ENCODE data around the gene CCNF.

CCNF gene

DNA sequence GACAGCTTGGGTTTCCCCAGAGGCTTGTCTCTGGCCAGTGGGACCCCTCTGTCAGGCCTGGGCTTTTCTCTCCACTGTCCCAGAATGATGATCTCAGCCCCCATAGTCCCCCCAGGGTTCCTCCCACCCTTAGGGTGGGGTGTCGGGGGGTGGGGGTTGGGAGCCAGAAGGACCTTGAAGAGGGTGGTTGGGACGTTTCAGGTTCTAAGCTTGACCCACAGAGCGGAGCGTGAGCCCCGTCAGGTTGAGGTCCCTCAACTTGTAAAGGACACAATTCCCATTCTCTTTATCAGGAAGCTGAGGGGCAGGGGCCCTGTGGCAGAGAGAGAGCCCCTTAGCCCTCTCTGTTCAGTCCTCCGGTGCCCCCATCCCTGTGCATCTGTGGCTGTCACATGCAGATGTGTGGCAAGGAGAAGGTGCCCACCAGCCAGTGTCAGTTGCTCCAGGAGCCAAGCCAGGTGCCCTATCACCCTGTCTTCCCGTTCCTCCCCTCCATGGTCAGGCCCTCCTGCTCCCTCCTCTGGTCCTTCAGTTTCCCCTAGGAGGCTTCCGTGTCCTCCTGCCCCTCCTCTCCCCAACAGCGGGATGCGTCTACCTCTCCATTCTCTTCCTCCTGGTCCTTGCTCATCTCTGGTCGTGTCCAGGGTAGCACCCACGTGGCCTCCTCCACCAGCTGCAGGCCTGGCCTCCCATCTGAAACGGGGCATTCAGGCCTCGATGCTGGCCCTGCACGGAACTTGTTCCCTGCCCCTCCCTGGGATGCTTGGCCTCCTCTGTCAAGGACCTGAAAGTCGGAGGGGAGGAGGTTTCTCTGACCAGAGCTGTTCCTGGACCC lies 40.4 kb downstream of the CCNF start:
- H3K27me3 ChIP-seq (ENCODE audit: insufficient read depth, insufficient read length): peaks cover 18% of the 10 kb centered on the region
- TF ChIP-seq SUZ12 (IDR thresholded peaks at IDR 0.05; ENCODE audit: extremely low read depth, insufficient read depth, insufficient read length): no peak
- TF ChIP-seq ZNF274 (IDR thresholded peaks at IDR 0.05; ENCODE audit: low read depth, low read length): no peak
- TF ChIP-seq YY1 (IDR thresholded peaks at IDR 0.05; ENCODE audit: insufficient read depth, insufficient read length): no peak
- peaks cover 12% of the 10 kb centered on the region for H3K36me3 ChIP-seq (ENCODE audit: insufficient read depth, insufficient read length, low read length)
- H3K4me3 ChIP-seq (ENCODE audit: insufficient read length, low read depth): peak overlapping the region; percentile 29
- no peak for DNase-seq (ENCODE audit: low read depth, low spot score)
- no peaks in the 10 kb centered on the region for H3K9me3 ChIP-seq (ENCODE audit: insufficient read depth, low read length)
- H3K9ac ChIP-seq (ENCODE audit: insufficient read length, low read depth): peak overlapping the region; percentile 80
- peaks cover 44% of the 10 kb centered on the region for H3K4me1 ChIP-seq (ENCODE audit: insufficient read depth, insufficient read length)

GRCh38 chr16:2470234-2470601 lies 41.0 kb downstream of the CCNF start:
- Histone ChIP-seq H3K4me1 (ENCODE audit: insufficient read depth, insufficient read length) (peaks cover 42% of the 10 kb centered on the region), H3K4me3 (ENCODE audit: insufficient read length, low read depth) (no peak overlapping the region), H3K9ac (ENCODE audit: insufficient read length, low read depth) (peak overlapping the region; percentile 81), H3K27me3 (ENCODE audit: insufficient read depth, insufficient read length) (peaks cover 18% of the 10 kb centered on the region), H3K9me3 (ENCODE audit: insufficient read depth, low read length) (no peaks in the 10 kb centered on the region), H3K36me3 (ENCODE audit: insufficient read depth, insufficient read length, low read length) (peaks cover 10% of the 10 kb centered on the region)
- DNase-seq (ENCODE audit: low read depth, low spot score): no peak
- TF ChIP-seq YY1 (IDR thresholded peaks at IDR 0.05; ENCODE audit: insufficient read depth, insufficient read length) (no peak), ZNF274 (IDR thresholded peaks at IDR 0.05; ENCODE audit: low read depth, low read length) (no peak), SUZ12 (IDR thresholded peaks at IDR 0.05; ENCODE audit: extremely low read depth, insufficient read depth, insufficient read length) (no peak)

DNA sequence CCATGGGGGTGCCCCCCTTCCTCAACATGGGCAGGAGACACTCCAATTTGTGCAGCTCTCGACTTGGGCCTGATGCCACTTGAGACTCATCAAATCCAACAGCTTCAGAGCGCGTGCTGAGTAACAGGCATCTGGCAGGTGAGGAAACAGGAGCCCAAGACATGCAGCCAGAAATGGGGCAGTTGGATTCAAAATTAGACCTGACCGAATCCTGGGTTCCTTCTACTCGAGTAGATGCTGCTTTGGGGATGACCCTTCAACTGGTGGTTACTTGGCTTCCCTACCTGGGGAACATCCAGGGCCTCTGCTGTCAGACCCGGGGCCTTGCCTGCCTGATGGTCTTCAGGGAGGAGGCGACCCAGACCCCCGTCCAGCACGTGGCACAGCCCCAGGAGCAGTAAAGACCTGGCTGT lies 41.4 kb downstream of the CCNF start:
- Histone ChIP-seq H3K9ac (ENCODE audit: insufficient read length, low read depth) (peak overlapping the region; percentile 81), H3K27me3 (ENCODE audit: insufficient read depth, insufficient read length) (peaks cover 18% of the 10 kb centered on the region), H3K4me1 (ENCODE audit: insufficient read depth, insufficient read length) (peaks cover 43% of the 10 kb centered on the region)

GRCh38 chr16:2471016-2471652 lies 41.9 kb downstream of the CCNF start, which contains the start of gene NTN3:
NTN3 (plus strand) TSS chr16:2471297; CDS start chr16:2471702, 405 bp downstream.
- Histone ChIP-seq H3K9me3 (ENCODE audit: insufficient read depth, low read length) (no peaks in the 10 kb centered on the region), H3K9ac (ENCODE audit: insufficient read length, low read depth) (peak within 1 kb of the TSS; percentile 81), H3K36me3 (ENCODE audit: insufficient read depth, insufficient read length, low read length) (peaks cover under 1% of the 10 kb centered on the region), H3K4me3 (ENCODE audit: insufficient read length, low read depth) (peak within 1 kb of the TSS; percentile 37), H3K27me3 (ENCODE audit: insufficient read depth, insufficient read length) (peaks cover 24% of the 10 kb centered on the region), H3K4me1 (ENCODE audit: insufficient read depth, insufficient read length) (peaks cover 48% of the 10 kb centered on the region)
- TF ChIP-seq ZNF274 (IDR thresholded peaks at IDR 0.05; ENCODE audit: low read depth, low read length): no peak
- peak; percentile 36 for DNase-seq (ENCODE audit: low read depth, low spot score)

More for the DNA sequence above, 41.4 kb downstream of the CCNF start:
- peak overlapping the region; percentile 8 for H3K4me3 ChIP-seq (ENCODE audit: insufficient read length, low read depth)
- H3K9me3 ChIP-seq (ENCODE audit: insufficient read depth, low read length): no peaks in the 10 kb centered on the region
- TF ChIP-seq YY1 (IDR thresholded peaks at IDR 0.05; ENCODE audit: insufficient read depth, insufficient read length) (no peak), SUZ12 (IDR thresholded peaks at IDR 0.05; ENCODE audit: extremely low read depth, insufficient read depth, insufficient read length) (no peak), ZNF274 (IDR thresholded peaks at IDR 0.05; ENCODE audit: low read depth, low read length) (no peak)
- peaks cover 6% of the 10 kb centered on the region for H3K36me3 ChIP-seq (ENCODE audit: insufficient read depth, insufficient read length, low read length)
- DNase-seq (ENCODE audit: low read depth, low spot score): no peak

DNA sequence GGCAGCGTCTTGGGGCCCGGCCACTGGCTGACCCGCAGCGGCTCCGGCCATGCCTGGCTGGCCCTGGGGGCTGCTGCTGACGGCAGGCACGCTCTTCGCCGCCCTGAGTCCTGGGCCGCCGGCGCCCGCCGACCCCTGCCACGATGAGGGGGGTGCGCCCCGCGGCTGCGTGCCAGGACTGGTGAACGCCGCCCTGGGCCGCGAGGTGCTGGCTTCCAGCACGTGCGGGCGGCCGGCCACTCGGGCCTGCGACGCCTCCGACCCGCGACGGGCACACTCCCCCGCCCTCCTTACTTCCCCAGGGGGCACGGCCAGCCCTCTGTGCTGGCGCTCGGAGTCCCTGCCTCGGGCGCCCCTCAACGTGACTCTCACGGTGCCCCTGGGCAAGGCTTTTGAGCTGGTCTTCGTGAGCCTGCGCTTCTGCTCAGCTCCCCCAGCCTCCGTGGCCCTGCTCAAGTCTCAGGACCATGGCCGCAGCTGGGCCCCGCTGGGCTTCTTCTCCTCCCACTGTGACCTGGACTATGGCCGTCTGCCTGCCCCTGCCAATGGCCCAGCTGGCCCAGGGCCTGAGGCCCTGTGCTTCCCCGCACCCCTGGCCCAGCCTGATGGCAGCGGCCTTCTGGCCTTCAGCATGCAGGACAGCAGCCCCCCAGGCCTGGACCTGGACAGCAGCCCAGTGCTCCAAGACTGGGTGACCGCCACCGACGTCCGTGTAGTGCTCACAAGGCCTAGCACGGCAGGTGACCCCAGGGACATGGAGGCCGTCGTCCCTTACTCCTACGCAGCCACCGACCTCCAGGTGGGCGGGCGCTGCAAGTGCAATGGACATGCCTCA lies 42.6 kb downstream of the CCNF start:
- TF ChIP-seq YY1 (IDR thresholded peaks at IDR 0.05; ENCODE audit: insufficient read depth, insufficient read length): no peak
- TF ChIP-seq ZNF274 (IDR thresholded peaks at IDR 0.05; ENCODE audit: low read depth, low read length): no peak
- no peak for TF ChIP-seq SUZ12 (IDR thresholded peaks at IDR 0.05; ENCODE audit: extremely low read depth, insufficient read depth, insufficient read length)
- Histone ChIP-seq H3K4me1 (ENCODE audit: insufficient read depth, insufficient read length) (peaks cover 49% of the 10 kb centered on the region), H3K27me3 (ENCODE audit: insufficient read depth, insufficient read length) (peaks cover 31% of the 10 kb centered on the region), H3K36me3 (ENCODE audit: insufficient read depth, insufficient read length, low read length) (no peaks in the 10 kb centered on the region), H3K9me3 (ENCODE audit: insufficient read depth, low read length) (no peaks in the 10 kb centered on the region), H3K9ac (ENCODE audit: insufficient read length, low read depth) (peak overlapping the region; percentile 76), H3K4me3 (ENCODE audit: insufficient read length, low read depth) (peak overlapping the region; percentile 37)
- no peak for DNase-seq (ENCODE audit: low read depth, low spot score)

- H3K4me1 ChIP-seq (ENCODE audit: insufficient read depth, insufficient read length): peaks cover 46% of the 10 kb centered on the region
- H3K9ac ChIP-seq (ENCODE audit: insufficient read length, low read depth): peak overlapping the region; percentile 76
- no peaks in the 10 kb centered on the region for H3K9me3 ChIP-seq (ENCODE audit: insufficient read depth, low read length)
- no peaks in the 10 kb centered on the region for H3K36me3 ChIP-seq (ENCODE audit: insufficient read depth, insufficient read length, low read length)
- H3K4me3 ChIP-seq (ENCODE audit: insufficient read length, low read depth): no peak overlapping the region
- no peak for DNase-seq (ENCODE audit: low read depth, low spot score)
- H3K27me3 ChIP-seq (ENCODE audit: insufficient read depth, insufficient read length): peaks cover 33% of the 10 kb centered on the region
- TF ChIP-seq SUZ12 (IDR thresholded peaks at IDR 0.05; ENCODE audit: extremely low read depth, insufficient read depth, insufficient read length) (no peak), YY1 (IDR thresholded peaks at IDR 0.05; ENCODE audit: insufficient read depth, insufficient read length) (no peak), ZNF274 (IDR thresholded peaks at IDR 0.05; ENCODE audit: low read depth, low read length) (no peak)
These were observed 43.2 kb downstream of the CCNF start for GRCh38 chr16:2472488-2472864.

Measured in NT2/D1 (cell line).